Right kidney (tissue), 1 donor: ENCODE data around the gene MYO9B.
"Not testable (repeated sequence)": the region's sequence is repeated elsewhere in the genome, so short reads cannot be mapped to it uniquely, and the experiment has no call there.

ENCODE experiments used
- DNase-seq: peaks from one replicate; pipeline ENCODE4 v3.0.0-alpha.2; 2016

The MYO9B gene

GRCh38 chr19:17088552-17088951 is 13.0 kb downstream of the MYO9B start:
- no peak for DNase-seq

GRCh38 chr19:17090583-17090982 is 15.0 kb downstream of the MYO9B start:
- no peak for DNase-seq

GRCh38 chr19:17091758-17092333 is 16.3 kb downstream of the MYO9B start:
- no peak for DNase-seq

GRCh38 chr19:17092696-17093095 is 17.1 kb downstream of the MYO9B start:
- DNase-seq: no peak

GRCh38 chr19:17094694-17095093 is 19.1 kb downstream of the MYO9B start:
- DNase-seq: not testable (repeated sequence)

GRCh38 chr19:17095141-17095919 is 19.8 kb downstream of the MYO9B start:
- DNase-seq: no peak

- no peak for DNase-seq
Measured at GRCh38 chr19:17097593-17098126, 22.1 kb downstream of the MYO9B start.

GRCh38 chr19:17098326-17098725 is 22.7 kb downstream of the MYO9B start:
- no peak for DNase-seq

- no peak for DNase-seq
Measured at GRCh38 chr19:17101686-17102628, 26.4 kb downstream of the MYO9B start.

GRCh38 chr19:17103177-17103576 is 27.6 kb downstream of the MYO9B start:
- no peak for DNase-seq

GRCh38 chr19:17104679-17105078 is 29.1 kb downstream of the MYO9B start:
- no peak for DNase-seq

GRCh38 chr19:17105556-17105955 is 30.0 kb downstream of the MYO9B start:
- no peak for DNase-seq

- not testable (repeated sequence) for DNase-seq
Measured at GRCh38 chr19:17106964-17107363, 31.4 kb downstream of the MYO9B start.

GRCh38 chr19:17107546-17108452 is 32.2 kb downstream of the MYO9B start:
- no peak for DNase-seq

GRCh38 chr19:17108453-17108784 is 32.8 kb downstream of the MYO9B start:
- no peak for DNase-seq

GRCh38 chr19:17109300-17109699 is 33.7 kb downstream of the MYO9B start:
- DNase-seq: no peak

GRCh38 chr19:17109962-17110598 is 34.5 kb downstream of the MYO9B start:
- no peak for DNase-seq

- no peak for DNase-seq
Measured at GRCh38 chr19:17110599-17110966, 35.0 kb downstream of the MYO9B start.

GRCh38 chr19:17111766-17112165 is 36.2 kb downstream of the MYO9B start:
- no peak for DNase-seq

GRCh38 chr19:17112271-17112670 is 36.7 kb downstream of the MYO9B start:
- DNase-seq: no peak

- DNase-seq: no peak
Measured at GRCh38 chr19:17112700-17113099, 37.1 kb downstream of the MYO9B start.
